Memory B cell (primary cell): Measurements from ENCODE around the gene MMP21.

Source experiments
- ATAC-seq: fragments of 150-1000 bp; cut with Tn5 transposase; 2 replicates; pipeline ENCODE4 v1.10.0; 2021; ENCODE audit warnings: low read depth, mild to moderate bottlenecking, moderate library complexity
- DNase-seq, 2 donors: peaks; one replicate each; pipeline ENCODE4 v3.0.0; 2022; ENCODE audit warnings: low spot score in 2 of 2
- H3K27ac Mint-ChIP-seq: one replicate; pipeline ENCODE4 v1.8.0; 2022; ENCODE audit warnings: mild to moderate bottlenecking, moderate library complexity, mixed read lengths
- H3K27me3 Mint-ChIP-seq: one replicate; pipeline ENCODE4 v1.8.0; 2022; ENCODE audit warnings: mixed read lengths
- H3K36me3 Mint-ChIP-seq: one replicate; pipeline ENCODE4 v1.8.0; 2022; ENCODE audit warnings: mild to moderate bottlenecking, mixed read lengths
- H3K4me1 Mint-ChIP-seq: one replicate; pipeline ENCODE4 v1.8.0; 2022; ENCODE audit warnings: mixed read lengths
- H3K4me3 Mint-ChIP-seq: one replicate; pipeline ENCODE4 v1.8.0; 2022; ENCODE audit warnings: mild to moderate bottlenecking, moderate library complexity, mixed read lengths
- H3K9me3 Mint-ChIP-seq: one replicate; pipeline ENCODE4 v1.8.0; 2022; ENCODE audit warnings: mixed read lengths

MMP21 gene

DNA sequence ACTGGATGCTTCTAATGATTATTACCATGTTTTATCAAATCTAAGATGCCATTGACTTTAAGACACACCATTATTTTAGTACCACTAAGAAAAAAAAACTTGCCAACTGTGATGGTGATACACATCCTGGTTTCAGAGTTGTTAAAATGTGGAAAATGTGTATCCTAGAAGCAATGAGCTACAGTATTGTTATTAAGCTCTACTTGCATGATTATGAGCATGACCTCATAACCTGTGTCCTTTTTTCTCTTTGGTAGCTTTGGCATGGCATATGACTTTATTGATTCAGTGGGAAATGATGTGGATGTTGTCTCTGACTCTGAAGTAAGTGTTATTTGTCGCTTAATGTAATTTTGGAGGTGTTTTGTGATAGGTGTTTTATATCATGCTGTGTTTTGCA, 52.8 kb downstream of the MMP21 start:
- H3K9me3 Mint-ChIP-seq = no peaks in the 10 kb centered on the region
- DNase-seq = no peak
- H3K4me3 Mint-ChIP-seq = no peak overlapping the region
- peaks cover 27% of the 10 kb centered on the region for H3K36me3 Mint-ChIP-seq
- no peak for ATAC-seq
- peaks cover 7% of the 10 kb centered on the region for H3K4me1 Mint-ChIP-seq
- no peak overlapping the region for H3K27ac Mint-ChIP-seq
- no peaks in the 10 kb centered on the region for H3K27me3 Mint-ChIP-seq

DNA sequence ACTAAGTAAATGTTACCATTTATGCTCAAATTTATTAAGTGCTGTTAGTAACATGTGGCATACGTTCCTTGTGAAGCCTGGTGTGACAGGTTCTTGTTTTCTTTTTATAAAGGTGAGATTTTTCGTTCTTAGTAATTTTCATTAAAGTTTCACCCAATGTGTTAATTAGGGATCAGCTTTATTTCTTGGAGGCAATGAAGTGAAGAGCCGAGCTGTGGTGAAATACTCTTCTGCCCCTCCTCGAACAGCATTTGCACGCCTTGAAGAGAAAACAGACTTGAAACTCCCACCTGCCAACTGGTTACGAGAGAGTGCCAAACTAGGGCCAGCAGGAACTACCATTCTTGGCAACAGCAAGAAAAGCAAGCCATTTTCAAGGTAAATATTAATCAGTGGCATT, 54.6 kb downstream of the MMP21 start:
- Mint-ChIP-seq H3K4me1 (peaks cover 7% of the 10 kb centered on the region), H3K27ac (no peak overlapping the region), H3K27me3 (no peaks in the 10 kb centered on the region), H3K9me3 (peaks cover 2% of the 10 kb centered on the region), H3K36me3 (peaks cover 23% of the 10 kb centered on the region), H3K4me3 (peak overlapping the region; percentile 39)
- ATAC-seq = no peak
- DNase-seq = no peak

DNA sequence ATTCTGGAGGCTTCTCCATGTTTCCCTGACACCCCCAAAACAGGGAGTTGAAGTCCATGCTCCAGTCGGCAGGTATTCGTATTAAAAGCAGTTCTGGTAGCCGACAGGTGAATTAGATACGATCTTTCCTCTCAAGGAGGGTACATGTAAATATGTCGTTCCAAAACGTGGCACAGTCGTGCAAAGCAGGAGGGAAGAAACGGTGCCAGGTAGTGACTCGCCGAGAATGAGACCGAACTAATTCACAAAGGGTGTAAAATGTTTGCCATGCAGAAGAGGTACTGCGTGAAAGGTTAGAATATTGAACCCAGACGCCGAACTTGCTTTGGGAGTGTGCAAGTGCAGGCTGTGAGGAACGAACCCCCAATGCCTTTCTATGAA, 55.6 kb downstream of the MMP21 start:
- ATAC-seq (no peak), DNase-seq (no peak)
- Mint-ChIP-seq H3K9me3 (peaks cover 2% of the 10 kb centered on the region), H3K27ac (peak overlapping the region; percentile 85), H3K27me3 (no peaks in the 10 kb centered on the region), H3K4me1 (peaks cover 7% of the 10 kb centered on the region), H3K36me3 (peaks cover 16% of the 10 kb centered on the region), H3K4me3 (peak overlapping the region; percentile 98)

DNA sequence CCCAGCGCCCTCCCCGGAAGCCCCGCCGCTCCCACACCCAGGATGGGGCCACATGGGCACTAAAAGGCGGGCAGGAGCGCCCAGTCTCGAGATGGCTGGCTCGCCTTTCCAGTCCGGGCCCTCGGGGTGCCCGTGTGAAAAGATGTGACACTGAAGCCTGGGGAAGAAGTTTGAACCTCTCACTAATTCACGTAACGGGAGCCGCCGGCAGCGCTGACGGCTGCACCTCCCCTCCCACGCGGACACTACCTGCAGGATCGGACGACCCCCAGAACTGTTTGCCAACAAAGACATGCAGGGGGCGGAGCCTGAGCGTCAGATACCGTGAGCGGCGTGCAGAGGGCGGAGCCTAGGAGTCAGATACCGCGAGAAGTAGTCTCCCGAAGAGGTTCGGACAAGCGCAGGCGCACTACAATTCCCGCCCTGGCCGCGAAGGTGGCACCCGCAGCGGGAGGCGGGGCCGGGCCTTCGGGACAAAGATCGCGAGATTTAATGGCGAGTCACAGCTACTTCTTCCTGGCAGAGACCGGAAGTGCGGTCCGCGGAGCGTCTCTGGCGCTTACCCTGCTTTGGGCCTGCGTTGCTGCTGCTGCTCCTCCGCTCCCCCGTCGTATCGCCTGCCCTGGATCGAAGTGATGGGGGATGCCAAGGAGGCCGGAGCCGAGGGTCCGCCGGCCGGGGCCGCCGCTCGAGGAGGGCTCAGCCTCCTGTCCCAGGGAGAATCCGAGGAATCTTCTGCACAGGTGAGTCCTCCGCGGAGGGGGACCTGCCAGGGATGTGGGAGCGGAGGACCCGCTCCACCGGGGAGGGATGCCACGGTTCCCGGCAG, 56.2 kb downstream of the MMP21 start, which contains the start of gene EDRF1:
Gene EDRF1 (plus strand): TSS at position 537 of the 829 bp plus-strand sequence. CDS start 99 bp downstream, at position 636.
- Mint-ChIP-seq H3K4me1 (peaks cover 7% of the 10 kb centered on the region), H3K36me3 (peaks cover 13% of the 10 kb centered on the region), H3K4me3 (peak within 1 kb of the TSS; percentile 98), H3K9me3 (peaks cover 2% of the 10 kb centered on the region), H3K27me3 (no peaks in the 10 kb centered on the region), H3K27ac (peak within 1 kb of the TSS; percentile 85)
- ATAC-seq (peak; percentile 94), DNase-seq (peak; percentile 95 to 99)
